Bronchial epithelial cell (primary cell): ENCODE data around the gene PUM2. TPM values are rescaled to one million over a fixed set of nuclear protein-coding genes. Genes with fewer than 3 reads are reported as not detected.
A peak's percentile ranks its signal among the peaks of the same experiment; 100 is the strongest.

ENCODE experiments used
- DNase-seq: peaks from one replicate; pipeline ENCODE4 v3.0.0-alpha.2; 2010; ENCODE audit warnings: low read depth
- FAIRE-seq: peaks from 2 replicates; lab custom pipeline; 2011; peaks lifted over from hg19 to GRCh38; lab: Jason Lieb, UNC
- H3K27me3 ChIP-seq: 2 replicates; pipeline ENCODE4 v1.5.1; 2011; ENCODE audit warnings: low read length; ENCODE audit not compliant: control insufficient read depth, insufficient read depth
- H3K36me3 ChIP-seq: 2 replicates; pipeline ENCODE4 v1.5.1; 2011; ENCODE audit warnings: low read length; ENCODE audit not compliant: control insufficient read depth, insufficient read depth
- H3K4me3 ChIP-seq: 2 replicates; pipeline ENCODE4 v1.5.1; 2011; ENCODE audit warnings: mild to moderate bottlenecking, low read depth, low read length, control low read depth
- CTCF ChIP-seq: IDR thresholded peaks from 2 replicates; pipeline ENCODE4 v1.5.1; 2011; ENCODE audit warnings: mild to moderate bottlenecking, moderate library complexity, low read length, control low read depth, inconsistent platforms; ENCODE audit not compliant: insufficient read depth, severe bottlenecking
- total RNA-seq: library from RNA; depleted of rRNA; stranded (reverse); fragments of >200 nt; gene quantifications from 2 replicates; pipeline ENCODE4 v1.2.1, GENCODE V29; 2014

Gene PUM2
- 43.7 and 48.5 TPM in 2 replicates for total RNA-seq

- FAIRE-seq (no peak), DNase-seq (peak; percentile 89)
- no peak for TF ChIP-seq CTCF
- Histone ChIP-seq H3K4me3 (peak within 1 kb of the TSS; percentile 95), H3K36me3 (no peaks in the 10 kb centered on the region), H3K27me3 (no peaks in the 10 kb centered on the region)
Observed at GRCh38 chr2:20350753-20351554, at the start of gene PUM2. TSS of gene PUM2 (minus strand) at chr2:20350844. CDS start at chr2:20327360, 23,484 bp downstream.

GRCh38 chr2:20400306-20400705 is 49.7 kb upstream of the PUM2 start:
- no peak for DNase-seq
- no peak for TF ChIP-seq CTCF

GRCh38 chr2:20398956-20399567 is 48.4 kb upstream of the PUM2 start:
- Histone ChIP-seq H3K36me3 (no peaks in the 10 kb centered on the region), H3K4me3 (no peak overlapping the region), H3K27me3 (no peaks in the 10 kb centered on the region)
- FAIRE-seq (no peak), DNase-seq (peak; percentile 37)
- no peak for TF ChIP-seq CTCF

More at GRCh38 chr2:20400306-20400705, 49.7 kb upstream of the PUM2 start:
- FAIRE-seq, result no peak
- Histone ChIP-seq H3K36me3 (no peaks in the 10 kb centered on the region), H3K4me3 (no peak overlapping the region), H3K27me3 (no peaks in the 10 kb centered on the region)

GRCh38 chr2:20397811-20398447 is 47.3 kb upstream of the PUM2 start:
- no peak for FAIRE-seq
- TF ChIP-seq CTCF, result no peak
- no peaks in the 10 kb centered on the region for H3K36me3 ChIP-seq
- no peak for DNase-seq
- H3K4me3 ChIP-seq, result no peak overlapping the region
- no peaks in the 10 kb centered on the region for H3K27me3 ChIP-seq

- FAIRE-seq (no peak), DNase-seq (no peak)
- H3K4me3 ChIP-seq, result no peak overlapping the region
- H3K36me3 ChIP-seq, result no peaks in the 10 kb centered on the region
- TF ChIP-seq CTCF, result no peak
- H3K27me3 ChIP-seq, result no peaks in the 10 kb centered on the region
Observed at GRCh38 chr2:20396356-20397000, 45.8 kb upstream of the PUM2 start.
